Trophoblast cell (in vitro differentiated cells and primary cell): Measurements from ENCODE around the gene IL11.
A peak's percentile ranks its signal among the peaks of the same experiment; 100 is the strongest.

ENCODE experiments used
- DNase-seq, 2 donors: peaks; one replicate each; pipeline ENCODE4 v3.0.0-alpha.2; 2016
- H2AFZ ChIP-seq: 2 replicates; pipeline ENCODE4 v1.6.1; 2013; ENCODE audit warnings: low read length, moderate library complexity, mild to moderate bottlenecking; ENCODE audit not compliant: insufficient read depth, poor library complexity
- H2AK5ac ChIP-seq: 2 replicates; pipeline ENCODE4 v1.6.1; 2013; ENCODE audit warnings: mild to moderate bottlenecking, low read length
- H2BK120ac ChIP-seq: 2 replicates; pipeline ENCODE4 v1.6.1; 2013; ENCODE audit warnings: low read length, mild to moderate bottlenecking, moderate library complexity; ENCODE audit not compliant: insufficient read depth, poor library complexity
- H2BK12ac ChIP-seq: 2 replicates; pipeline ENCODE4 v1.6.1; 2013; ENCODE audit warnings: mild to moderate bottlenecking, low read length, moderate library complexity
- H2BK5ac ChIP-seq: 2 replicates; pipeline ENCODE4 v1.6.1; 2013; ENCODE audit warnings: low read length, low read depth, moderate library complexity, mild to moderate bottlenecking; ENCODE audit not compliant: poor library complexity
- H3K14ac ChIP-seq: 2 replicates; pipeline ENCODE4 v1.6.1; 2013; ENCODE audit warnings: mild to moderate bottlenecking, low read length
- H3K18ac ChIP-seq: 2 replicates; pipeline ENCODE4 v1.6.1; 2013; ENCODE audit warnings: mild to moderate bottlenecking, low read length
- H3K23ac ChIP-seq: 2 replicates; pipeline ENCODE4 v1.6.1; 2013; ENCODE audit warnings: low read length
- H3K27ac ChIP-seq: 2 replicates; pipeline ENCODE4 v1.5.1; 2013; ENCODE audit warnings: low read depth, mild to moderate bottlenecking, inconsistent platforms, low read length, moderate library complexity
- H3K27me3 ChIP-seq: 2 replicates; pipeline ENCODE4 v1.6.1; 2013; ENCODE audit warnings: inconsistent platforms, mild to moderate bottlenecking, low read length, moderate library complexity; ENCODE audit not compliant: insufficient read depth
- H3K36me3 ChIP-seq, 2 experiments: 1 replicate in 1 of 2; 2 replicates in 1 of 2; pipeline ENCODE4 v1.6.1; 2013; ENCODE audit warnings: low read length in 2 of 2, mild to moderate bottlenecking in 2 of 2, moderate library complexity in 1 of 2; ENCODE audit not compliant: insufficient read depth in 2 of 2, control insufficient read depth in 1 of 2
- H3K4ac ChIP-seq: 2 replicates; pipeline ENCODE4 v1.6.1; 2013; ENCODE audit warnings: low read depth, mild to moderate bottlenecking, low read length, moderate library complexity
- H3K4me1 ChIP-seq, 2 experiments: 1 replicate in 1 of 2; 2 replicates in 1 of 2; pipeline ENCODE4 v1.6.1; 2013; ENCODE audit warnings: low read length in 2 of 2, mild to moderate bottlenecking in 2 of 2, moderate library complexity in 1 of 2; ENCODE audit not compliant: insufficient read depth in 2 of 2, control insufficient read depth in 1 of 2
- H3K4me2 ChIP-seq: 2 replicates; pipeline ENCODE4 v1.6.1; 2013; ENCODE audit warnings: inconsistent platforms, mild to moderate bottlenecking, low read length, moderate library complexity
- H3K4me3 ChIP-seq: 2 replicates; pipeline ENCODE4 v1.5.1; 2013; ENCODE audit warnings: mild to moderate bottlenecking, low read depth, low read length, inconsistent platforms
- H3K79me1 ChIP-seq: one replicate; pipeline ENCODE4 v1.6.1; 2013; ENCODE audit warnings: low read length
- H3K79me2 ChIP-seq: 2 replicates; pipeline ENCODE4 v1.6.1; 2013; ENCODE audit warnings: low read length, mild to moderate bottlenecking; ENCODE audit not compliant: control insufficient read depth, insufficient read depth, poor library complexity
- H3K9ac ChIP-seq: 2 replicates; pipeline ENCODE4 v1.6.1; 2013; ENCODE audit warnings: mild to moderate bottlenecking, low read length
- H3K9me3 ChIP-seq: 2 replicates; pipeline ENCODE4 v1.6.1; 2013; ENCODE audit warnings: low read depth, mild to moderate bottlenecking, control low read depth, inconsistent platforms, low read length; ENCODE audit not compliant: insufficient read depth
- H4K12ac ChIP-seq: 2 replicates; pipeline ENCODE4 v1.6.1; 2013; ENCODE audit warnings: low read depth, mild to moderate bottlenecking, low read length, moderate library complexity
- H4K8ac ChIP-seq: 2 replicates; pipeline ENCODE4 v1.6.1; 2013; ENCODE audit warnings: low read depth, mild to moderate bottlenecking, low read length, moderate library complexity
- H4K91ac ChIP-seq: one replicate; pipeline ENCODE4 v1.6.1; 2013; ENCODE audit warnings: low read depth, mild to moderate bottlenecking, low read length, moderate library complexity
- WGBS: extraction: QIAGEN DNeasy Blood & Tissue Kit; methylation state at CpG from one replicate; pipeline ENCODE4 v1.1.7; 2013; ENCODE audit warnings: missing lambda C conversion rate; ENCODE audit not compliant: insufficient read length, insufficient coverage; ENCODE audit errors: extremely low coverage; 5-methylcytosine and 5-hydroxymethylcytosine counted together

The IL11 gene

DNA sequence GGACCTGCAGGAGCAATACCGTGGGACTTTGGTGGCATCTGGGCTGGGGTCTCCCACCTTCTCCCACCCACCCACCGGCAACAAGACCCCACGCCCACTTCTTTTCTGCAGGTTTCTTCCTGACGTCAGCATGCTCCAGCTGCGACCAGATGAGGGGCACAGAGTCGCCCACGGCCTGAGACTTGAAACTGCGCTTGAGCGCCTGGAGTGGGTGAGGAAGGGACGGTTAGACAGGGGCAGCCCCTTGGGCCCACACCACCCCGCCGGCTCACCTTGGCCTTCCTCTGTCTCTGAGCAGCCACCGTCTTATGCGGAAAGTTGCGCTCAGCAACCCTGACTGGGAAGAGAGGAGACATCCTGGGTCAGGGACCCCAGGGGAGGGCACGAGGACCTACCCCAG lies 9.4 kb downstream of the IL11 start:
- Histone ChIP-seq H3K23ac (no peak overlapping the region), H4K12ac (no peak overlapping the region), H2BK120ac (no peak overlapping the region), H3K9me3 (no peaks in the 10 kb centered on the region), H3K79me1 (peaks cover 3% of the 10 kb centered on the region), H3K4me1 (peaks cover 3 to 5% of the 10 kb centered on the region in 2 experiments), H2BK5ac (no peak overlapping the region), H3K79me2 (no peaks in the 10 kb centered on the region), H3K27ac (no peak overlapping the region), H4K91ac (no peak overlapping the region), H3K9ac (no peak overlapping the region), H2BK12ac (no peak overlapping the region), H2AK5ac (no peak overlapping the region), H4K8ac (no peak overlapping the region), H3K27me3 (no peaks in the 10 kb centered on the region), H3K36me3 (peaks cover 5 to 6% of the 10 kb centered on the region in 2 experiments), H3K4ac (no peak overlapping the region), H2AFZ (no peak overlapping the region), H3K14ac (no peak overlapping the region), H3K4me3 (no peak overlapping the region), H3K18ac (no peak overlapping the region), H3K4me2 (no peak overlapping the region)
- DNase-seq = no peak
- no CpG with 5 or more reads among the region's 16 CpGs for WGBS

DNA sequence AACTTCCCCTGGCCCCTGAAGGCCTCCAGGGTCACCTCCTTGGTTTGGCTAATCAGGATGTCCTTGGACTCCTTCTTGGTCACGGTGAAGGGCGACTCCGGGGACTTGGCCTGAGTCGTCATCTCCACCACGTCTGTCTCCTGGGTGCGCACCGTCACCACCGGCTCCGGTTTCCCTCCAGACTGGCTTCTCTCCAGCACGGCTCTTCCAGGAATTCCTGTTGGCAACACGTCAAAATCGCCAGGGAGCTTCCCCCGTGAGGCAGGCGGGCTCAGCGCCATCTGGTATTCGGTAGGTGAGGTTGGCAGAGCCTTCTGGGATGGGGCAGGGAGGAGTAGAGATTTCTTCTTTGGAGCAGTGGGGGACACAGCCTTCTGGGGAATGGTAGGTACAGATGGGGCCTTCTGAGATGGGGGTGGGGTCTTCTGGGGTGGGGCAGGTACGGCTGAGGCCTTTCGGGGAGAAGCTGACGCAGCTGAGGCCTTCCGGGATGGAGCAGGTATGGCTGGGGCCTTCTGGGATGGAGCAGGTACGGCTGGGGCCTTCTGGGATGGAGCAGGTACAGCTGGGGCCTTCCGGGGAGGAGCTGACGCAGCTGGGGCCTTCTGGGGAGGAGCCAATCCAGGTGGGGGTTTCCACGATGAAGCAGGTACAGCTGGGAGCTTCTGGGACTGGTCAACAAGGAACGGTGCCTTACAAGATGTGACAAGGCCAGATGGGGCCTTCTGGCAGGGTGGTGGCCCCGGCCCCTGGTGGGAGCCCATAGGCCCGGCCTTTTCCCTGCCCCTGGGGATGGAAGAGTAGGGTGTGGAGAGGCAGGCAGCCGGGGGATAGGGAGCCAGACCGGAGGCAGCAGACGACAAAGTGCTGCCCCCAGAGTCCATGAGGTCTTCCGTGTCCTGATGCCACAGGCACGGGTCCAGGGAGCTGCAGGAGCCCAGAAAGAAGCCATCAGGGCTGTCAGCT lies 11.0 kb downstream of the IL11 start:
- Histone ChIP-seq H3K79me2 (no peaks in the 10 kb centered on the region), H3K4ac (no peak overlapping the region), H2AK5ac (no peak overlapping the region), H3K4me3 (no peak overlapping the region), H3K4me1 (peaks cover 5 to 12% of the 10 kb centered on the region in 2 experiments), H2BK120ac (no peak overlapping the region), H3K27me3 (peaks cover 4% of the 10 kb centered on the region), H3K27ac (no peak overlapping the region), H4K12ac (no peak overlapping the region), H4K8ac (no peak overlapping the region), H3K79me1 (peaks cover 3% of the 10 kb centered on the region), H2BK12ac (no peak overlapping the region), H3K23ac (no peak overlapping the region), H3K4me2 (no peak overlapping the region), H3K14ac (no peak overlapping the region), H2BK5ac (no peak overlapping the region), H3K36me3 (no peaks in the 10 kb centered on the region), H3K18ac (no peak overlapping the region), H2AFZ (no peak overlapping the region), H3K9ac (no peak overlapping the region), H3K9me3 (peaks cover 1% of the 10 kb centered on the region), H4K91ac (no peak overlapping the region)
- no CpG with 5 or more reads among the region's 32 CpGs for WGBS
- DNase-seq = no peak

DNA sequence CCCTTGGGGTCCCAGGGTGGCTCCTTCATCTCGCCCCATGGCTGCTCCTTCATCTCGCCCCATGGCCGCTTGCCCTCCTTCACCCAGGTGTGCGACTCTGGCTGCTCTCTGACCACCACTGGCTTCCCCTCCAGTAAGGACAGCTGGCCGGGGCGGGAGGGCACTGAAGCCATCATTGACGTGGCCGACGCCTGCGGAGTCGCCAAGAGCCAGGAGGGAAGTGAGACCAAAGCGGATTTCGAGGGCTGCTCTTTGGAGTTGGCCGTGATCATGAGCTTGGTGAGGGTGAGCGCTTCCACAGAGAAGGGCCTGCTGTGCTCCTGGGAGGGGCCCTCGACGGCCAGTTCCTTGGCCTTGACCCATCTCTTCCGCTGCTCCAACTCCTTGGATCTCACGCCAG lies 11.8 kb downstream of the IL11 start:
- peaks cover 5% of the 10 kb centered on the region for H3K79me1 ChIP-seq
- no peak for DNase-seq
- H3K23ac ChIP-seq = no peak overlapping the region
- no peak overlapping the region for H4K8ac ChIP-seq
- H2AK5ac ChIP-seq = no peak overlapping the region
- no peak overlapping the region for H2BK12ac ChIP-seq
- no peak overlapping the region for H3K14ac ChIP-seq
- H3K4me2 ChIP-seq = no peak overlapping the region
- no peak overlapping the region for H4K12ac ChIP-seq
- peaks cover 5% of the 10 kb centered on the region for H3K9me3 ChIP-seq
- H3K27me3 ChIP-seq = peaks cover 5% of the 10 kb centered on the region
- no peak overlapping the region for H3K4ac ChIP-seq
- no peaks in the 10 kb centered on the region for H3K79me2 ChIP-seq
- no peak overlapping the region for H3K18ac ChIP-seq
- H4K91ac ChIP-seq = no peak overlapping the region
- no peak overlapping the region for H3K9ac ChIP-seq
- peaks cover 5 to 16% of the 10 kb centered on the region in 2 experiments for H3K4me1 ChIP-seq
- H3K4me3 ChIP-seq = no peak overlapping the region
- no peak overlapping the region for H3K27ac ChIP-seq
- no CpG with 5 or more reads among the region's 19 CpGs for WGBS
- no peak overlapping the region for H2BK120ac ChIP-seq
- no peak overlapping the region for H2BK5ac ChIP-seq
- no peaks in the 10 kb centered on the region for H3K36me3 ChIP-seq
- no peak overlapping the region for H2AFZ ChIP-seq

DNA sequence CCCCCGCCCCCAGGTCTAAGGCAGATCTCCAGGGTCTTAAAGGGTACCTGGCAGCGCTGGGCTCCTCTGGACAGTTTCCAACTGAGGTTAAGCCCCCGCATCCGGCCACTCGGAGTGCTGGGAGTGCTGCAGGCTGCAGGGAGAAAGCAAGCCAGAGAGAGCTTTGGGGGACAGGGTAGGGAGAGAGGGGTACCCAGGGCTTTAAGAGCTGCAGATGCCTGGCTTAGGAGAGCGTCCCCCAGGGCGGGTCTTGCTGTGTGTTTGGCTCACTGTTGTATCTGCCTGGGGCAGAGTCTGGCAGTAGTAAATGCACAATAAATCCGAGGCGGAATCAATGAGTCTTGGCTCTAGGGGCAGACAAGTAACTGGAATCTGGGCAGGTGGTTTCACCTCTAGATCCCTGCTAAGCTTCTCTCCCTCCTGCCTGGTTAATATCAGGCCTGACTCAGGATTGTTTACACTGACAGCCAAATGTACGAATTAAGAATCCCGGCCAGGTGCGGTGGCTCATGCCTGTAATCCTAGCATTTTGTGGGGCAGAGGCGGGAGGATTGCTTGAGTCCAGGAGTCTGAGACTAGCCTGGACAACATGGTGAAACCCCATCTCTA lies 14.9 kb downstream of the IL11 start:
- Histone ChIP-seq H4K12ac (no peak overlapping the region), H4K91ac (no peak overlapping the region), H3K4ac (no peak overlapping the region), H4K8ac (no peak overlapping the region), H3K27me3 (peaks cover 16% of the 10 kb centered on the region), H3K9ac (no peak overlapping the region), H3K79me1 (peaks cover 1% of the 10 kb centered on the region), H2BK5ac (no peak overlapping the region), H2BK120ac (no peak overlapping the region), H3K36me3 (no peaks in the 10 kb centered on the region), H3K27ac (no peak overlapping the region), H2BK12ac (no peak overlapping the region), H3K14ac (no peak overlapping the region), H3K4me3 (no peak overlapping the region), H3K18ac (no peak overlapping the region), H3K9me3 (peaks cover 8% of the 10 kb centered on the region), H3K4me1 (peaks cover 4 to 15% of the 10 kb centered on the region in 2 experiments), H3K4me2 (peak overlapping the region; percentile 9), H2AFZ (no peak overlapping the region), H3K79me2 (no peaks in the 10 kb centered on the region), H2AK5ac (no peak overlapping the region), H3K23ac (no peak overlapping the region)
- WGBS = no CpG with 5 or more reads among the region's 13 CpGs
- no peak for DNase-seq
